Osteocyte (in vitro differentiated cells): Measurements from ENCODE around the gene CBLB. TPM values are rescaled to one million over a fixed set of nuclear protein-coding genes. Genes with fewer than 3 reads are reported as not detected.
A peak's percentile ranks its signal among the peaks of the same experiment; 100 is the strongest.

Experiments
- DNase-seq: peaks from one replicate; pipeline ENCODE4 v3.0.0; 2021; ENCODE audit warnings: mixed read lengths; ENCODE audit not compliant: unreplicated experiment; ENCODE audit errors: extremely low spot score
- H3K27ac Mint-ChIP-seq: one replicate; pipeline ENCODE4 v1.8.0; 2021; ENCODE audit warnings: mild to moderate bottlenecking, mixed read lengths; ENCODE audit not compliant: unreplicated experiment
- H3K27me3 Mint-ChIP-seq: one replicate; pipeline ENCODE4 v1.8.0; 2021; ENCODE audit warnings: mixed read lengths; ENCODE audit not compliant: unreplicated experiment
- H3K36me3 Mint-ChIP-seq: one replicate; pipeline ENCODE4 v1.8.0; 2021; ENCODE audit warnings: mixed read lengths; ENCODE audit not compliant: unreplicated experiment
- H3K4me1 Mint-ChIP-seq: one replicate; pipeline ENCODE4 v1.8.0; 2021; ENCODE audit warnings: mixed read lengths; ENCODE audit not compliant: unreplicated experiment
- H3K4me3 Mint-ChIP-seq: one replicate; pipeline ENCODE4 v1.8.0; 2021; ENCODE audit warnings: mild to moderate bottlenecking, moderate library complexity, mixed read lengths; ENCODE audit not compliant: unreplicated experiment
- H3K9me3 Mint-ChIP-seq: one replicate; pipeline ENCODE4 v1.8.0; 2021; ENCODE audit warnings: mixed read lengths; ENCODE audit not compliant: unreplicated experiment
- CTCF ChIP-seq: fragments of 200-600 bp; sonication (generic); IDR thresholded peaks from 2 replicates; pipeline ENCODE4 v1.5.0; 2021; ENCODE audit warnings: antibody characterized with exemption, mild to moderate bottlenecking, moderate library complexity
- total RNA-seq: library from RNA; stranded (reverse); gene quantifications from 2 replicates; pipeline ENCODE4 v1.2.1, GENCODE V29; 2021

CBLB gene
- total RNA-seq, 1 donor from 2014 or later = 28.8 TPM

GRCh38 chr3:105829871-105830622 is 38.8 kb downstream of the CBLB start:
- no peak overlapping the region for H3K27ac Mint-ChIP-seq
- DNase-seq = no peak
- peaks cover 20% of the 10 kb centered on the region for H3K36me3 Mint-ChIP-seq
- TF ChIP-seq CTCF = no peak
- H3K4me1 Mint-ChIP-seq = peaks cover 21% of the 10 kb centered on the region
- no peaks in the 10 kb centered on the region for H3K9me3 Mint-ChIP-seq
- H3K4me3 Mint-ChIP-seq = no peak overlapping the region
- no peaks in the 10 kb centered on the region for H3K27me3 Mint-ChIP-seq

- Mint-ChIP-seq H3K27ac (peak overlapping the region; percentile 4), H3K4me1 (peaks cover 21% of the 10 kb centered on the region), H3K27me3 (no peaks in the 10 kb centered on the region), H3K9me3 (no peaks in the 10 kb centered on the region), H3K4me3 (no peak overlapping the region), H3K36me3 (peaks cover 20% of the 10 kb centered on the region)
- DNase-seq = no peak
- no peak for TF ChIP-seq CTCF
Measured at GRCh38 chr3:105829229-105829628, 39.6 kb downstream of the CBLB start.

GRCh38 chr3:105828703-105829102 is 40.1 kb downstream of the CBLB start:
- H3K27ac Mint-ChIP-seq = peak overlapping the region; percentile 4
- peaks cover 24% of the 10 kb centered on the region for H3K36me3 Mint-ChIP-seq
- no peak overlapping the region for H3K4me3 Mint-ChIP-seq
- H3K9me3 Mint-ChIP-seq = no peaks in the 10 kb centered on the region
- H3K4me1 Mint-ChIP-seq = peaks cover 26% of the 10 kb centered on the region
- no peak for TF ChIP-seq CTCF
- DNase-seq = no peak
- no peaks in the 10 kb centered on the region for H3K27me3 Mint-ChIP-seq

GRCh38 chr3:105827959-105828358 is 40.9 kb downstream of the CBLB start:
- TF ChIP-seq CTCF = peak; percentile 54
- Mint-ChIP-seq H3K4me3 (no peak overlapping the region), H3K27me3 (no peaks in the 10 kb centered on the region), H3K36me3 (peaks cover 24% of the 10 kb centered on the region), H3K27ac (no peak overlapping the region), H3K9me3 (no peaks in the 10 kb centered on the region), H3K4me1 (peaks cover 33% of the 10 kb centered on the region)
- DNase-seq = no peak

GRCh38 chr3:105826778-105827634 is 41.8 kb downstream of the CBLB start:
- peaks cover 23% of the 10 kb centered on the region for H3K36me3 Mint-ChIP-seq
- H3K9me3 Mint-ChIP-seq = no peaks in the 10 kb centered on the region
- H3K4me1 Mint-ChIP-seq = peaks cover 37% of the 10 kb centered on the region
- H3K27ac Mint-ChIP-seq = peak overlapping the region; percentile 47
- TF ChIP-seq CTCF = no peak
- DNase-seq = no peak
- no peaks in the 10 kb centered on the region for H3K27me3 Mint-ChIP-seq
- H3K4me3 Mint-ChIP-seq = no peak overlapping the region
